Endothelial cell of umbilical vein (primary cell): Measurements from ENCODE around the gene RAMAC.

Source experiments
- EZH2 ChIP-seq: IDR thresholded peaks from 2 replicates; pipeline ENCODE4 v1.6.1; 2012; ENCODE audit warnings: borderline replicate concordance, low read depth, mild to moderate bottlenecking, moderate library complexity, low read length, inconsistent platforms; ENCODE audit not compliant: severe bottlenecking
- FOS ChIP-seq: IDR thresholded peaks from 2 replicates; pipeline ENCODE4 v1.6.1; 2011; ENCODE audit warnings: mild to moderate bottlenecking, low read length, moderate library complexity, borderline replicate concordance; ENCODE audit not compliant: insufficient read depth
- JUN ChIP-seq: IDR thresholded peaks from 2 replicates; pipeline ENCODE4 v1.6.1; 2011; ENCODE audit warnings: borderline replicate concordance, low read depth; ENCODE audit not compliant: insufficient read length, insufficient read depth
- MYC ChIP-seq: IDR thresholded peaks from one replicate; pipeline ENCODE4 v1.6.1; 2011; ENCODE audit warnings: mild to moderate bottlenecking, low read depth, low read length
- POLR2A ChIP-seq: IDR thresholded peaks from 2 replicates; pipeline ENCODE4 v1.6.1; 2012; ENCODE audit warnings: low read depth, mild to moderate bottlenecking, control low read depth, low read length
- POLR2AphosphoS5 ChIP-seq: IDR thresholded peaks from 2 replicates; pipeline ENCODE4 v1.6.1; 2012; ENCODE audit warnings: low read depth, mild to moderate bottlenecking, control low read depth, low read length, moderate library complexity; ENCODE audit not compliant: insufficient read depth
- TF ChIP-seq, protein P1 (sequence below), 2 donors: IDR thresholded peaks; 1 replicate in 1 of 2; 2 replicates in 1 of 2; pipeline ENCODE4 v1.5.1; 2011; ENCODE audit warnings: low read length in 2 of 2, mild to moderate bottlenecking in 2 of 2, moderate library complexity in 2 of 2, control low read depth in 1 of 2, inconsistent platforms in 1 of 2, low read depth in 1 of 2; ENCODE audit not compliant: insufficient read depth in 1 of 2; ENCODE audit errors: extremely low read depth in 1 of 2
- TF ChIP-seq, protein P2 (sequence below): IDR thresholded peaks from 2 replicates; pipeline ENCODE4 v1.6.1; 2011; ENCODE audit not compliant: insufficient read depth, insufficient read length

DNA sequence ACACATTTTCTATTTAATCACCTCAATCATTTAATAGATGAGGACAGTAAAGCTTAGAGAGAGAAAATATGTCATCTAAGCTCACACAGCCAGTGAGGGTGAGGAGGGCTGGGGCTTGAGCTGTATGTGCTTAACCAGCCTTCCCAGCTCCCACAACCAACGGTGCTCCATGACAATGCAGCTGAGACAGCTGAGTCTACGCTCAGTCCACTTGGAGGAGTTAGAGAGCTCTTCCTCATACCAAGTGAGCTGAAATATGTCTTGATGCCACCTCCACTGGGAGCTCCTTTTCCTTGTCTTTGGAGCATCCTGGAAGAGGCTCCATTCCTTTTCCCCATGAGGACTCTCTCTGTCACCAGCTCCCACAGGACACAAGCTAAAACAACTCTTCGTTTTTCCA, 42.8 kb upstream of the RAMAC start:
- TF ChIP-seq, protein P1, sequence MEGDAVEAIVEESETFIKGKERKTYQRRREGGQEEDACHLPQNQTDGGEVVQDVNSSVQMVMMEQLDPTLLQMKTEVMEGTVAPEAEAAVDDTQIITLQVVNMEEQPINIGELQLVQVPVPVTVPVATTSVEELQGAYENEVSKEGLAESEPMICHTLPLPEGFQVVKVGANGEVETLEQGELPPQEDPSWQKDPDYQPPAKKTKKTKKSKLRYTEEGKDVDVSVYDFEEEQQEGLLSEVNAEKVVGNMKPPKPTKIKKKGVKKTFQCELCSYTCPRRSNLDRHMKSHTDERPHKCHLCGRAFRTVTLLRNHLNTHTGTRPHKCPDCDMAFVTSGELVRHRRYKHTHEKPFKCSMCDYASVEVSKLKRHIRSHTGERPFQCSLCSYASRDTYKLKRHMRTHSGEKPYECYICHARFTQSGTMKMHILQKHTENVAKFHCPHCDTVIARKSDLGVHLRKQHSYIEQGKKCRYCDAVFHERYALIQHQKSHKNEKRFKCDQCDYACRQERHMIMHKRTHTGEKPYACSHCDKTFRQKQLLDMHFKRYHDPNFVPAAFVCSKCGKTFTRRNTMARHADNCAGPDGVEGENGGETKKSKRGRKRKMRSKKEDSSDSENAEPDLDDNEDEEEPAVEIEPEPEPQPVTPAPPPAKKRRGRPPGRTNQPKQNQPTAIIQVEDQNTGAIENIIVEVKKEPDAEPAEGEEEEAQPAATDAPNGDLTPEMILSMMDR (IDR thresholded peaks at IDR 0.05; ENCODE audit: extremely low read depth in 1 of 2, insufficient read depth in 1 of 2, low read depth in 1 of 2, low read length in 2 of 2): no peak
- no peak for TF ChIP-seq POLR2AphosphoS5
- no peak for TF ChIP-seq FOS
- TF ChIP-seq POLR2A: no peak
- TF ChIP-seq, protein P2, sequence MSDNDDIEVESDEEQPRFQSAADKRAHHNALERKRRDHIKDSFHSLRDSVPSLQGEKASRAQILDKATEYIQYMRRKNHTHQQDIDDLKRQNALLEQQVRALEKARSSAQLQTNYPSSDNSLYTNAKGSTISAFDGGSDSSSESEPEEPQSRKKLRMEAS: no peak
- no peak for TF ChIP-seq MYC
- no peak for TF ChIP-seq EZH2
- no peak for TF ChIP-seq JUN
